Amniotic epithelial cell (primary cell): ENCODE results near the gene GRK1.

ENCODE experiments used
- DNase-seq: peaks from one replicate; pipeline ENCODE4 v3.0.0-alpha.2; 2010; ENCODE audit warnings: low read depth

The GRK1 gene

DNA sequence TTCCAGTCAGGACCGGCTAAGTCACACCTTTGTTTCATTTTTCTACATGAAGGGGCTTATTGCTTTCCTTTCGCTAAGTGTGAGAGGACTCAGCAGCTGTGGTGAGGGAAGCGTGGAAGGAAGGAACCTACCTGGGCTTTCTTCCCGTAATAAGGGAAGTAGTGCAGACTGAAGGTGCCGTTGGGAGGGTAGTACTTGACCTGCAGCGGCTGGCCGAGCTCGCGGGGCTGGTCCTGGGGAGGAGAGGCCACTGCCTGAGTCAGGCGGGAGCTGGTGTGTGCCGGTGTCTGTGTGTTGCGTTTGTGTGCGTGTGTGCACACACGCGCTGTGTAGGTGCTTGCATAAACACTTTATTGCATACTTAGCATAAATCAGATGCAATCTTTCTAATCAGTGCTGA lies 16.7 kb upstream of the GRK1 start:
- no peak for DNase-seq

DNA sequence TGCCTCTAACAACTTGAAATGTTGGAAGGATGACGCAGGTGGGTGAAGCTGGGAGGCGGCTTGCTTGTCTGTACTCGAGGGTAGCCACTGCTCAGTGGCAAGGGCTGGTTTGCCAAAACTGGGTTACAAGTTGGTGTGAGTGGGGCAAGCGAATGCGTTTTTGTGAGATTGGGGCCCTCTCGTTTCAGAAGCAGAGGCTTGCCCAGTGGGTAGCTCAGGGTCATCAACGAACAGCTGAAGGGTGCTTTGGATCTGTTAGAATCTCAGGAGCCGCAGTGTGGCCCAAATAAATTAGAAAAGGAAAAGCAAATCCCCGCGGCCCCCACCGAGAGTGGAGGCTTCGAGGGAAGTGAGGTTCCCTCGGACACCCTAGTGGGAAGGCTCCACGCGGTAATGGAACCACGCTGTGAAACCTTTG lies 16.3 kb upstream of the GRK1 start:
- DNase-seq = no peak

DNA sequence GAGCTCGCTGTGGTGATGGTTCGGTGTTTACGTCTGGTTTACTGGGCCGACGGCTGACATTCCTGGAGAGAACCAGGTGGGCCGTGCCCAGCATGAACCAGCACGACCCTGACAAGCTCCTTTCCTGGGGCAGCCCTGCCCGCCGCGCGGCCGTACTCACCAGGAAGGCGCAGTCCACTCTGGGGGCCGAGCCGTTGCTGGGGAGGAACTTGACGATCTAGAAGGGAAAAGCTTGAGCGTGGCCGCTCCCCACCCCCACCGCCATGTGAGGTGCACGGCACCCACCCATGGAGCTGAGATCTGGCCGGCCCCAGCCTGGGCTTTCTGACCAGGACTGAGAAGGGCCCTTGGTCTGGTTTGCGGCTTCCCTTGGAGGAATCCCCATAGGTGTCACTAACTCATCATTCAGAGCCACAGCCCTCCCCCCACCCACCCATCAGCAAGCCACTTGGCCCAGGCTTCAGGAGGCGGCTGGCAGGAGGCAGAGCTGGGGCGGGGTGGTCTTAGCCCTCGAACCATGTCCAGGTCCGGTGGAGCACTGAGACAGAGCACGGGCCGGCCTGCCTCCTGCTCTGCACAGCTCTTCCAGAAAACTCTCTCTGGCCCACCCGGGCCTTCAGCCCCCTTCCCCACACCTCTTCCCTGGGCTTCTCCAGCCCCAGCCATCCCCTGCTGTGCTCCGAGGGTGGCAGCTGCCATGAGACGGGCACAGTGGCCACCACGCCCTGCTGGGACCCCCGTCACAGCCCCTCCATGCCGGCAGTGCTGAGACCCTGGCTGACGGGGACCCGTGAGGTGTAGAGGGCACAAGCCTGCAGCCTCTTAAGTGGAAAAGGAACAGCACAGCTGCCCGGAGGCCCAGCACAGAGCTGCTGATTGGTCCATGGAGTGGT lies 15.3 kb upstream of the GRK1 start:
- no peak for DNase-seq

DNA sequence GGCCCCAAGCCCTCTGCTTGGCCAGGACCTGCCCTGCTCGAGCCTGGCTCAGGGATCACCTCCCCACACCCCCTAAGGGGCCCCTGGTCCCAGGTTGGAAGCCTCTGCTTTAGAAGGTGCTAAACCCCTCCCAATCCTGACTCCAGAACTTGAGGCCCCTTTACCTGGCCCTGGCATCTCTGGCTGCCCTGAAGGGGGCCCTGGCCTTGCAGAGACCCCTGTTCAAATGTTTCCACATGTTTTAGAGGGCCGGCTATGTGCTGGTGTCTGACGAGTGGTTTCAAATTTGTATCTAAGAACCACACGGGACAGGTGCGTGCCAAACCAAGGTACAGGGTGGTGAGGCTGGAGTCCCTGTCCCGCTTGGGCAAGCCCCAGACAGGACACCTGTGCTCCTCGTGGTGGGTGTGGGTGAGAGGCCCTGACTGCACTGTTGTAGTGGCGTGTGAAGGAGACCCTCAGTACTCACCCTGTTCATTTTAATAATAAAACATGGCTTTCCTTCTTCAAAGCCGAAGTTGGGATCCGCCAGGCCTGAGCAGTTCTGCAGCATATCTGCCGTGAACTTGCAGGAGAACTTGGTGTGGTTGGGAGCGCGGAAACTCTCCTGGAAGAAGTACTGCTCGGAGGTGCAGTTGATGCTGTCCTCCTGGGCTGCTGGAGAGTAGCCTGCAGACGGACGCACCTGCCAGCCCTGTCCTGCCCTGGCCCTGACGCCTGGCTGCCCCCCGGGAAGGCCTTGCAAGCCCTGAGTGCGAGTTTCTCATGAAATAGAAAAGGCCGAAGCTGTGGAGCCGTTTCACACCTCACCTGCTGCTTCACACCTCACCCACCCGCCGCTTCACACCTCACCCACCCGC lies 14.4 kb upstream of the GRK1 start:
- DNase-seq = no peak

DNA sequence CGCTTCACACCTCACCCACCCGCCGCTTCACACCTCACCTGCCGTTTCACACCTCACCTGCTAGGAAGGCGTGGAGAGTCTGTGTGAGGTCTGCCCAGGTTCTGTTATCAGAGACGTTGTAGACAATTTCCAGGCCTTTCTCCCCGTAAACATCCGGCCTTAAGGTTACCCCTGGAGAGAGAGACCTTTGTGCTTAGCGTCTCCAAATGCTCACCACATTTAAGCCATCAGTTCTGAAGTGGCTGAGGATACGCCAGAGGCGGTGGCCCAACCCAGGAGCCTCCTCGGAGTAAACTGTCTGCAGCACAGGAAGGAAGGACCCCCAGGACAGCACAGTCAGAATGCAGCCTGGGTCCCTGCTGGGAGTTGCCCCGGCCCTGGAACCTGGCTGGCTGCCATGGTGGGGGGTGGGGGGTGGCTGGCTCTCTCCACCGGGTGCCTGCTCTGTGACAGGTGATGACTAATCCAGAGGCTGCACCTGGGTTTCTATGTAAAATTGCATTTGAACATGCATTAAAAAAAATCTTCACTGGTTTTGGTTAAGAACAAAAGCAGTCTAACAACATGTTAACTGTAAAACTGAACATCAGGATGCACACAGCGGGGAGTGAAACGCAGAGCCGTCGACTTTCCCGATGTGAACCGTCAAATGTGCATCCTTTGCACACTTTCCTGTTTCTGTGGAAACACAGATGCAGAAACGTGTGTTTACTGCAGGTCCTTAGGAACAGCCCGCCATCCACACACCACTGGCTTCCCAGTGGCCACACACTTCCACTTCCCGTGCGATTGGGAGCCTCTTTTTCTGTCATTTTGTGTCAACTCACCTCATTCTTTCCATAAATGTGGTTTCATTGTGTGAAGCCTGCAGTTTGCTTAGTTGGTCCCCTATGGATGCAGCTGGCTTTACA lies 13.5 kb upstream of the GRK1 start:
- DNase-seq = no peak

DNA sequence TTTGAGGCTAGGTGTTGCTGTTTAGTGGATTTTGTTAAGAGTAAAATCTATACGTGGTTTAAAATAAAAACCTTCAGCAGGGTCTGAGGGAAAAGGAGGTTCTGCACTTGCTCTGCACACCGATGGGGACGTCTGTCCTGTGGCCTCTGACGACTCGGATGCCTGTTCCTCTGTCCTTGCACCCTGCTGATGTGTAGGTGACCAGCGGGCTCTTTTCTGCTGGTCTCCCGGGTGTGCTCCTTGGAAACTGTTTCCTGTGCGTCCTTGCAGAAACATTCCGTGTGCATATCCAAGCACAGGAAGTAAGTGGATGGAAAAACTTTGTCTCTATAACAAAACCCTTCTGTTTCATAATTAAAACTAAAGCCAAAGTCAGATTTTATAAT lies 12.9 kb upstream of the GRK1 start:
- DNase-seq = no peak

DNA sequence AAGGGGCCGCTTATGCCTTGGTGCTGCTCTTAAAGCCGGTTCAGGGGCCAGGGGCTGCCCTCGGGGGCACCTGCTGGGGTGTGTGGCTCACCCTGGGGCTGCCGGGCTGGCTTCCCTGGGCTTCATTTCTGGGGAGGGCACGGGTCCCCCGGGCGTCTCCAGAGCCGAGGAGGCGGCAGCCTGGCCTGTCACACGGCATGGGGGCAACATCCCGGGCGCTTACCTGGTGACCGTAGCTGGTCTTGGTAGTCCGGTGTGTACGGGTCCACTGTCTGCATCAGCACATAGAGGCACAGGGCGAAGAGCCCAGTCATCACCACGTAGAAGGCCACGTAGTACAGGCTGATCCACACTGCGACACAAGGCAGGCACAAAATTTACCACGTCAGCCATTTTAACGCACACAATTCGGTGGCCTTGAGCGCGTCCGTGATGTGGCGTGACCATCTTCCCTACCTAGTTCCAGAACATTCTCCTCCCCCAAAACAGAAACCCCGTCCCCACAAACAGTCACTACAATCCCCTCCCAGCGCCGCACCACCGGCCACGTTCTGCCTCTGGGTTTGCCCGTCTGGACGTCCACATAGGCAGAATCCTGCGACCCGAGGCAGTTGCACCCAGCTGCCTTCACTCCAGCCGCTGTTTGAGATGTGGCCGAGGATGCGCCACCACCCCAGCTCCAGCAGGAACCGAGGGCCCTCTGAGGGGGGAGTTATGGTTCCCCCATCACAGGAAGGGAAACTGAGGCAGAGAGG lies 12.3 kb upstream of the GRK1 start:
- no peak for DNase-seq

DNA sequence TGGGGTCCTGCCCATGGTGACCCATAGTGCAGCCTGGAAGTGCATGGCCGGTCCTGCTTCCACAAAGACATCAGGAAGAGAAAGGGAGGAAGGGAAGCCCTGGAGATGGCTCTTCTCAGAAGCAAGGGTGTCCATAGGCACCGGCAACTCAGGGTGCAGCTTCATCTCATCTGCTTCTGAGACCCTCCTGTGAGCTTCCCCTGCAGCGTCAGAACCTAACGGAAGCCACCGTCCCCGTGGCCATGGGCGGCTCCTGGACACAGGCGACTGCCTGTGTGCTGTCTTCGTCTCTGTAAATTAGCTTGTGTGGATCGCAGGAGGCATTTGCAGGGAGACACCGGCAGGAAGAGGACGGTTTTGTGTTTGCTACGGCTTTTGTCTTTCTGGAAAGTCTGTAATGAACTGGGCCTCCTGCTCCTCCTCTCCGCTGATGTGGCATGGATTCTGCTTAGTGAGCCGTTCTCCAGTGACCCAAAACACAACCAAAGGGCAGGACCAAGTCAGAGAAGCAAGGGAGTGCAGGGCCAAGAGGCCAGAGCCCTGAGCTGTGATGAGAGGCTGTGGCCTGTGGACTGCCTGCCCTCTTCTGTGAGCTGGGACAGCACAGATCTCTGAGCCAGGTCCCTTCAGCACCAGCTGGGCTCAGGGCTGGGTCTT lies 11.5 kb upstream of the GRK1 start:
- no peak for DNase-seq

DNA sequence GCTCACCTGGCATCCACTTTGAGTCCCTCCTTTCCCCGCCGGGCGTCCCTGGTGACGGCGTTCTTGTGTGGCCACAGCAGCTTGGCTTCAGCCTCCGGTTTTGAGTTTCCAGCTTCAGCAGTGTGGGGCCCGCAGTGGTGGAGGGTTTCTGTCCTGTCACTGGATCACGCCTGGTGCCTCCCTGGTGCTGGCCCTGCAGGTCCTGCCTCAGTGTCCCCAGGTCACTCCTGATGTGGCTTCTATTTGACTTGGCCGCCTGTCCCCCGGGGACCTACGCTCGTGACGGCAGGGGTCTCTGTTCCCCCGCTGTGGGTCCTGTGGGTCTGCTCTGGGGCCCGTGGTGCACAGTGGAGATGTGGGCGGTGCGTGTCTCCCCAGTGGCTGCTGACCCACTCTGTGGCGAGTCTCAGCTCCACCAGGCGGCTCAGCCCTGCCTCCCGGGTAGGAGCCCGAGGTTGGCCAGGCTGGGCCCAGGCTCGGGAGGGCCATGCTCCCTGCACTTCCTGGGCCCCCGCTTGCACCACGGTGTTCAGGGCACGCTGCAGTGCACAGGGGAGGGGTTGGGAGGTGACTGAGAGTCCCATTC lies 10.9 kb upstream of the GRK1 start:
- DNase-seq = no peak

DNA sequence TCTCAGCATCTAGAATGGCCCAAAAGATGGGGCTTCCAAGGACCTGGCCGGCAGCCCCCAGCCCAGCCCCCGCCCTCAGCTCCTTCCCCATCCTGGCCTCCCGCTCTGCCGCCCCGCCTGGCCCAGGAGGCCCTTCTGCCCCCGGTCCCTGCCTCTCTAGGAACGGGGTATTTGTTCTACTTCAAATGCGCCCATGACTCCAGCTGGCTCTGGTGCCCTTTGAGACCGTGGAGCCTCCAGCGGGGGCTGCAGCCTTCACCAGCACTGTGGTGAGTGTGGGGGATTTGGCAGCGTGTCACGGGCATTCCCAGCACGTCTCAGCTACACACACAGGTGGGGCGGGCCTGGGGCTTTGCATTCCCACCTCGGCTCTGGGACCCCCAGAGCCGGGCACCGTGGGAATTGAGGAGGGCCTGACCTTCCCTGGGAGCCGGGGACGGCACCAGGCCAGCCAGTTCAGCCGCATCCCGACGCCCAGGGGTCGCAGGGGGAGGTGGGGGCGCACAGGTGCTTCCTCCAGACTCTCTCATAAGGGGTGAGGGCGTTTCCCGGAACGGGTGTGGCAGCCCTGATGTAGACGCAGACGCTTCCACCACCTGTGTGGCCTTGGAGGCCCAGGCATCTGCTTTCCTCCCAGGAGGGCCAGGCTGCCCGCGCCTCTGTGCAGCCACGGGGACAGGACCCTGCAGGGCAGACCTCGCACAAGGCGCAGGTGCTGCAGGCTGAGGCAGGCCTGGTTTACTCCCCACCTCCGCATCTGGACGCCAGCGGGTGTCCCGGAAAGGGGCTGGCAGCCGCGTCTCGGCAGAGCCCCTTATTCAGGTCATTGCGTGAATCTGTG lies 10.0 kb upstream of the GRK1 start:
- no peak for DNase-seq

DNA sequence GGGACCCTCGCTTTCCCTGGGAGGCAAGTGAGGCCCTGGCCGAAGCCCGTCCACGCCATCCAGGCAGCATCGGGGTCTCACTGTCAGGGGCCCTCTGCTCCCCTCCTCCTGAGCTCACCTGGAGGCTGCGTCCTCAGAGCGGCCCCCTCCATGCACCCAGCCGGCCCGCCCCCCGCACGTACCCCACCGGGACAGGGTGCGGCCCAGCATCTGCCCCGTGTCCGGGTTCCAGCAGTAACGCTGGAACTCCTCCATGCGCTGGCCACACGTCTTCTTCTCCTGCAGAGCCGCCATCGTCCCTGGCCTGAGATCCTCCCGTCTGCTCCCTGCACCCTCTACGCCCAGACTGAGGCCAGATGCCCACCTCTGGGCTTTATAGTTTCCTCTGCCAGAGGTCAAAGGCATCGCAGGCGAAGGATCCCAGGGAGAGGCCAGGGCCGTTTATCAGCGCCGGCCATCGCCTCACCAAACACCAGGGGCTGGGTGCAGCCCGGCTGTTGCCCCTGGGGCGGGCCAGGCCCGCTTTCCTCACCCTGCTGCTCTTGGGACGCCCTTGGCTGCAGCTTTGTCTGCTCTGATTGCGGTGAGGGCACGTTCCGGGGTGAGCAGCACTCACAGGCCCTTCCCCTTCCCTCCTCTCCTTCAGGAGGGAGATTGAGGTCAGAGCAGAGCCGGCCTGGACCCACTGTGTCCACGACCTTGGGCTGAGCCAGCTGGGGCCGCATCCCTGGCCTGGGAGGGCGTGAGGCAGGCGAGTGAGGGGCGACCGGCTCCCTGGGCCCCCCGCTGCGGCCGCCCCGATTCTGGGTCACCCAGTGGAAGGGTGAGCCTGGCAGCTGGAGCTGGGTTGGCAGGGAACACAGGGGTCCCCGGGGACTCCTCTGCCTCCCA lies 8.9 kb upstream of the GRK1 start, which contains the start of gene ATP4B:
Gene ATP4B (minus strand): TSS at position 348 of the 891 bp plus-strand sequence. CDS start 54 bp downstream, at position 294.
- DNase-seq = no peak

DNA sequence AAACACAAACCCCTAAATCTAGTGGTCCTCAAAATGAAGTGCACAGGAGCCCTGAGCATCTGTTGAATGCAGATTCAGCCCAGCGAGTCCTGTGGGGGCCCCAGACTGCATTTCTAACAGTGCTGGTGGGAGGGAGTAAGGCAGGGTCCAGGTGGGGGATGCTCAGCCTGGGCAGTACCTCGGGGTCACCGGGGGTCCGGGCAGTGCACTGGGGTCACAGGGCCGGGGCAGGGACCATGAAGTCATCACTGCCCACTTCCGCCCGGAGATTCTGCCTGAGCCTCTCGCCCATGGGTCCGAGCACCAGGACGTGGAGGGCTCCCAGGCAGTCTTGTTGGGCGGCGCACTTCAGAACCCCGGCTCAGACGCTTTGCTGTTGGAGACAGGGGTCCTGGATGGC lies 8.2 kb upstream of the GRK1 start:
- DNase-seq = no peak

DNA sequence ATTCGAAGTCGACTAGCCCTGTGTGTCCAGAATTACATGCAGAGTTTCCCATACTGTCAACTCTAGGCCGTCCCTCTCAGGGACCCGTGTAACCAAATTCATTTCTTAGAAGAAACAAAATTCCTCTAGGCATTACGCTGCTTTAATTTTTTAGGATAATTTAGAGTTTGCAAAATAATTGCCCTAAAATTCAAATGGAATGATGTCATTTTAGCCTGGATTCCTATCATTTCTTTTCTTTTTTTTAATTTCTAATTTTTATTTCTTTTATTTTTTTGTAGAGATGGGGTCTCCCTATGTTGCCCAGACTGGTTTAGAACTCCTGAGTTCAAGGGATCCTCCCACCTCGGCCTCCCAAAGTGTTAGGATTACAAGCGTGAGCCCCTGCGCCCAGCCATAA lies 7.7 kb upstream of the GRK1 start:
- DNase-seq = no peak

DNA sequence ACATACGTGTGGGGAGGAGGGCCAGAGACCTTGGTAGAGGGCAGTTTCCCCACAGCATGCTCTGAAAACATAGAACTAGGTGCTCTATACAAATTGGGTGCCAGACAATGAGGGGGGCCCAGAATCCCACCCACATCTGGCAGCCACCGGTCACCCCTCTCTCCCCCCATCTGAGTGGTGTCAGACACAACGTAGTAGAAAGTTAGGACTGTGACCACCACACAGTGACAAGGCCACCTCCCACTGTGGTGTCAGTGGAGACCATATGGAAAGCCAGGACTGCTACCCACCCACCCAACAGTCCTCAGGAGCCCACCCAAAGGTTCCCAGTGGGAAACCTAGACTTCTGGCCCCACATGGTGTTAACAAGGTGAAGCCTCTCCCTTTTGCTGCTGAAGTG lies 7.0 kb upstream of the GRK1 start:
- no peak for DNase-seq

DNA sequence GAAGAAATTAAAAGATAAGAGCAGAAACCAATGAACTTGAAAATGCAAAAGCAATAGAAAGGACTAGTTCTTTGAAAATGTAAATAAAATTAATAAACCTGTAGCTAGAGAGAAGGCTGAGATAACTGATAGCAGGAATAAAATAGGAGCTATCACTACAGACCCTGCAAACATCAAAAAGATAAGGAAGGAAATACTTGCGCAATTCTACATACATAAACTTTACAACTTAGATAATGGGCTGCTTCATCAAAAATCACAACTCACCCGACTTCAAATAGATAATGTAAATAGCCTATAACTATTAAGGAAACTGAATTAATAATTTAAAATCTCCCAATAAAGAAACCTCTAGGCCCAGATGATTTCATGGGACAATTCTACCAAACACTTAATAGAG lies 5.5 kb upstream of the GRK1 start:
- no peak for DNase-seq

DNA sequence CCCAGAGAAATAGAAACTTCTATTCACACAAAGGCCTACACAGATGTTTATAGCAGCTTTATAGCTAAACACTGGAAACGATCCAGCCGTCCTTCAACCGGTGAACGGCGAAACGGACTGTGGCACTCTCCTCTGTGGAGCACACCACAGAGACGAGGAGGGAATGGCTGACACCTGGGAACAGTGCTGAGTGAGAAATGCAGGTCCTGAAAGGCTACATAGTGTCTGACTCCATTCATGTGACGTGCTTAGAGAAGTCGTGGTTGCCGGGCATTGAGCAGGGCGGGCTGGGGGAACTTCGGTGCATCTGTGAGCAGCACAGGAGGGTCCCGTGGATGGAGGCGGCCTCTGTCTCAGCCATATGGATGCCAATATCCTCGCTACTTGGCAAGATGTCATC lies 3.1 kb upstream of the GRK1 start:
- no peak for DNase-seq

DNA sequence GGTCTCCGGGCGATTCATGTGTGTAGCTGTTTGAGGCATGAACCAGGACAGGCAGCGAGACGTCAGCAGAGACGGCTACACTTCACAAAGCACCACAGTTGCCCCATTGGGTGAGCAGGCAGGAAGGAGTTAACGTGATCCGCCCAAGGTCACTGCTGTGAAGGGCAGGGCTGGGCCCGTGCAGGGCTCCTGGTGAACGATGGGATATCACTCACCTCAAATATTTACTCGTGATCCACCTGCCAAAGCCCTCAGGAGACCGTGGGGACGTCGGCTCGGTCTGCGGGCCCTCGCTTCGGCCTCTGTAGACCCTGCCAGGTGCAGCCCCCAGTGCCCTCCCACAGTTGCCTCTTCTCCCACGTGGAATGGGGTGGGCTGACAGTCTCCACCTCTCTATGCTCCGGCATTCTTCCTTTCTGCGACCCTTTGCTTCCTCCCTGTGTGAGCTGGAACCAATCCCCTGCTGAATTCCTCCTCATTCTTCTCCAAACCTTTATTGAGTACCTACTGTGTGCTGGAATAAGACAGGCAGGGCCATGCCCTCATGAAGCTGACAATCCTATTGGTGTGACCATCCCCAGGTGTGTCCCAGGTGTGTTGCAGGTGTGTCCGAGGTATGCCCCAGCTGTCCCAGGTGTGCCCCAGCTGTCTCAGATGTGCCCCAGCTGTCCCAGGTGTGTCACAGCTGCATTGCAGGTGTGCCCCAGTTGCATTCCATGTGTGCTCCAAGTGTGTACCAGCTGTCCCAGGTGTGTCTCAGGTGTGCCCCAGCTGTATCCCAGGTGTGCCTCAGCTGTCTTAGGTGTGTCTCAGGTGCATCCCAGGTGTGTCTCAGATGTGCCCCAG lies 2.0 kb upstream of the GRK1 start:
- DNase-seq = no peak
